Measurements from ENCODE around the gene HORMAD1.

- TF ChIP-seq POLR2A (IDR thresholded peaks at IDR 0.05) (peak in 1 of 2 donors; percentile 58), CTCF (IDR thresholded peaks at IDR 0.05) (no peak), POLR2AphosphoS5 (IDR thresholded peaks at IDR 0.05) (peak; percentile 52 to 85 (median 84))
Measured at GRCh38 chr1:150696995-150697927, 23.4 kb downstream of the HORMAD1 start, which contains the start of gene GOLPH3L.

All from sigmoid colon (tissue), 4 donors.